SK-MEL-5 (cell line): ENCODE results near the gene METRN. TPM values are rescaled to one million over a fixed set of nuclear protein-coding genes. Genes with fewer than 3 reads are reported as not detected.

Experiments
- DNase-seq: peaks from one replicate; pipeline ENCODE4 v3.0.0-alpha.2; 2016; ENCODE audit warnings: low read depth, low spot score
- in situ Hi-C: cut with HindIII; loops from 2 replicates; pipeline ENCODE4 v1.10.0; 2016; ENCODE audit warnings: low sequenced_read_pairs, high pct_unique_total_duplicates, low pct_unique_long_range_greater_than_20kb
- polyA plus RNA-seq, 2 experiments: library from polyadenylated mRNA; depleted of rRNA; stranded (reverse); fragments of >200 nt; gene quantifications; 2 replicates each; pipeline ENCODE4 v1.2.3, GENCODE V29; 2015
- total RNA-seq: library from RNA; depleted of rRNA; stranded (reverse); fragments of >200 nt; shearing (Covaris generic); gene quantifications from 2 replicates; pipeline ENCODE4 v1.2.3, GENCODE V29; 2014; rRNA removed

METRN gene
- total RNA-seq = 133 and 138 TPM in 2 replicates
- polyA plus RNA-seq (2015; cell fraction: cytosol; rRNA removed) = 158 and 167 TPM in 2 replicates
- 47.4 and 95.7 TPM in 2 replicates for polyA plus RNA-seq (2015; cell fraction: nucleus; rRNA removed)

DNA sequence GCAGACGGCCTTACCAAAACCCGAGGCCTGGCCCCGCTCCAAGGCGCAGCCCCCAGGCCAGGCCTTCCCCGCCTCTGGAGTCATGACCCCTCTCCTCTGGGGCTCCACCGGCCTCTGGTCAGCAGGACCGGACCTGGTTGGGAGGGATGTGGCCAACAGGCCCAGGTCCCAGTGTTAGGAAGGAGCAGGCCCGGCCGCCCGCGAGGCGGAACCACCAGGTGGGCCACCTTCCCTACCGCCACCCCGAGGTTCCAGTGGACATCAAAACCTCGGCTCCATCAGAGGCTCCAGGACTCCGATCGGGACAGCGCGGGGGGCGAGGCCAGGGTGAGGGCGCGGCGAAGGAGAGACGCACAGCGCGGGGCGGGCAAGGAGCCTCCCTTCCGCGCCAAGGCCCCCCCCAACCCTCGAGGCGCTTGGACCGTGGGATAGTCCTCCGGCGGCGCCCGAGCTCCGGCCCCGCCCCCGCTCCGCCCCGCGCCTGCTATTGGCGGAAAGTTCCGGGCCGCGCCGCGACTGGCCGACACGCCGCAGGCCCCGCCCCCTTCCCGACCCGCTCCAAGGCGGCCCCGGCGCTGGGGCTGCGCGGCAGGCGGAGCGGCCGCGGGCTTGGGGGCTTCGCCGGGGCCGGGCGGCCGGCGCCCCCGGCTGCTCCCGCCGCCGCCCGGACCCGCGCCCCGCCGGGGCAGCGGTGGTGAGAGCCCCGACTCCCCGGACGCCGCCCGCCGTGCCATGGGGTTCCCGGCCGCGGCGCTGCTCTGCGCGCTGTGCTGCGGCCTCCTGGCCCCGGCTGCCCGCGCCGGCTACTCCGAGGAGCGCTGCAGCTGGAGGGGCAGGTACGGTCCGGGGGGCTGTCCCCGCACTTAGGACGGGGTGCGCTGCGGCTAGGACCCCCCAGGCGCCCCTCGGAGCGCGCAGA, at the start of gene METRN:
TSS of gene METRN (plus strand) at position 561 of the 919 bp plus-strand sequence. CDS start at position 733, 172 bp downstream.
- in situ Hi-C loops = no loop called here
- DNase-seq = peak; percentile 78

DNA sequence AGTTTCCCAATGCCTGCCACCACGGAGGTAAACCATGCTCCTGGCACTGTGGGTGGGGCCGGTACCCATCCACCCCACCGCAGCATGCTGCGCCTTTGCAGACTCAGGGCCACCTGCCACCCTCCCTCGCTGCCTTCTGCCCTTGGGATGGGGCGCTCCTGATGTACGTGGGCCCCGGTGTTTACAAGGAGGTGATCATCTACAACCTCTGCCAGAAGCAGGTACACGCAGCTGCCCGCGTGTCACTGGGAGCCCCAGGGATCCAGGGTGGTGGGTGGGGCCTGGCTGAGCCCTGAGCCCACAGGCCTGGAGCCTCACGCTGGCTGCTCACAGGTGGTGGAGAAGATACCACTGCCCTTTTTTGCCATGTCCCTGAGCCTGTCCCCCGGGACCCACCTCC, 48.3 kb upstream of the METRN start:
- no peak for DNase-seq

DNA sequence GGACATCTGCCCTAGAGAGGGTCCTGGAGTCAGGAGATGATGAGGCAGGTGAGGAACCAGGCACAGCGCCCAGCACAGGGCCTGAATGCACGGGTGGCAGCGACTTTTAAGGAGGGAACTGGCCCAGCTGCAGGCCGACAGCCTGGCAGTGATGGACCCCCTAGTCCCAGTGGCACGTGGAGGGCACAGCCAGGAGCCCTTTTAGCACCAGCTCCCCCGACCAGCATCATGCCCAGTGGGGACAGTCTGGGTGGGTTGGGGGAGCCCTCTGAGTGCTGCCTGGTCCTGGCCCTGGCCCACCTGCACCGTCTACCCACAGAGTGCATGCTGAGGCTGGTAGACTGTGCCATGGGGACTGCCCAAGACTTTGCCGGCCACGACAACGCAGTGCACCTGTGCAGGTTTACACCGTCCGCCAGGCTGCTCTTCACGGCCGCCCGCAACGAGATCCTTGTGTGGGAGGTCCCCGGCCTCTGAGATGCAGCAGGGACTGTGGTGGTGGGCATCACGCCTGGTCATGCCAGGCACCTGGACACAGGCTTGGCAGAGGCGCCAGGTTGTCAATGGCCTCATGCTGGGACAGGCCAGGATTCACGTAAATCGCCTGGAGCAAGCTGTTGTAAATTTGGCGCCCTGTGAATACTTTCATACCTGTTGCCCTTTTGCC, 47.7 kb upstream of the METRN start:
- in situ Hi-C loops = no loop called here
- no peak for DNase-seq

More for the DNA sequence above, 48.3 kb upstream of the METRN start:
- in situ Hi-C loops = no loop called here

DNA sequence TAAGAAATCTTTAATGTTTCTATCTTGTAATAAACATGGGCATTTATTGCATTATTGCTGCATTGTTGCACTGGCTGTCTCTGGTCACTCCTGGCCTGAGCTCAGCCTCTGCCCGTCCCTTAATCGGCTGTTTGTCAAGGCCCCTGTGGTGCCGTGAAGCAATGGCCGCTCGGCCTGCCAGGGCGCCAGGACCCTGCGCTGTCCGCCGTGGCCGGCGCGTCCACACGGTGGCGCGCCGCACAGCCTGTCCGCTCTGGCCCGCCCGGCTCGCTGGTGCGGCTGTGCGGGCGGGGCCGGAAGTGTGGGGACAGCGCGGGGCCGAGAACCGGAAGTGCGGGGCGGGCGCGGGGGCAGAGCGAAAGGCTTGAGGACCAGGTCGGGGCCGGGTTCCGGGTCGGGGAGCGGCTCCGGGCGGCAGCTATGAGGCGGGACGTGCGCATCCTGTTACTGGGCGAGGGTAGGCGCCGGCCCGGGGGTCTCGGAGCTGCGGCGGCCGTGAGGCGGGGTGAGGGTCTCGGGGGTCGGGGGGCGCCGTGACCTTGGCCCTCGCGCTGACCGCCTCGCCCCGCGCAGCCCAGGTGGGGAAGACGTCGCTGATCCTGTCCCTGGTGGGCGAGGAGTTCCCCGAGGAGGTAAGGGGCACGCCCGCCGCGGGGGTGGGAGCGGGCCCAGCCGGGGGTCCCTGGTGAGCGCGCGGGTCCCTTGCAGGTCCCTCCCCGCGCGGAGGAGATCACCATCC, 47.0 kb upstream of the METRN start, which contains the start of gene RHOT2:
TSS of gene RHOT2 (plus strand) at position 353 of the 739 bp plus-strand sequence. CDS start at position 421, 68 bp downstream.
- in situ Hi-C loops = no loop called here
- peak; percentile 86 for DNase-seq

DNA sequence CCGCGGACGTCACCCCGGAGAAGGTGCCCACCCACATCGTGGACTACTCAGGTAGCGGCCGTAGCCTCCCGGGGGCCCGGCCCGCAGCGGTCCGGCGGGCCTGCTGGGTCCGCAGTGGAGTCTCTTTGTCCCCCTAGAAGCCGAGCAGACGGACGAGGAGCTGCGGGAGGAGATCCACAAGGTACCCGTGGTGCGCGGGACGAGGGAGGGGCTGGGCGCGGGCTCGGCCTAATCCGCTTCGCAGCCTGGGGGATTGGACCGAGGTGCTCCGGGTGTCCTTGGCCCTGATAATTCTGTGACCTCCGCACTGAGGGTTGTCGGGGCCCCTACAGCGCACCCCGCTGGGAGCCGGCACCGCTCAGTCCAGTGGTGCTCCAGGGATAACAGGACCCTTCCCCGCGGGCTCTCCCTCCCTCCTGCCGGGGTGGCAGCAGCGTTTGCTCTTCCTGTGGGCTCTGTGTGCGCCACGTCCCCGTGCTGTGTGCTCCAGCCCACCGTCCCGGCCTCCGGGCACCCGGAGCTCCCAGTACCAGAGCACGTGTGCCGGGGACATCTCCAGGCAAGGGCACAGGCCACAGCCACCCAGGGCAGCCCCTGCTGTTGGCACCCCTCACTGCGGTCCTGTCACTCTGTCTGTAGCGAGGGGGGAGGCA, 46.3 kb upstream of the METRN start:
- no peak for DNase-seq
- in situ Hi-C loops = no loop called here

DNA sequence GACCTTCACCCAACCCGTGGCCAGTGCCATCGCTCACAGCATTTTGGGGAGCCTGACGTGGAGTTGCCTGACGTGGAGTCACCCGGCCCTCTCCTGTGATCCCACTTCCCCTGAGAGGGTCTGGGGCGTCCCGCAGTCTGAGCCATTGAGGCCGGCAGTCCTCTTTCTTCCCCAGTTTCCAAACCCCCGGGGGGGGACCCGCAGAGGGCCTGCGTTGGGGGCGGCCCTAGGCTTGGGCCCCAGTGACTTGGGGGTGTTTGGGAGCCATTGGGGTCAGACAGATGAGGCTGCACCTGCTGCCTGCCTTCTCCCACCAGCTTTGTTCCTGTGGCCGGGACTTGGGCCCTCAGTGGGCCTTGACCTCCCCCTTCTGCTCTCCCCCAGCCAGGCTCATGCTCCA, 45.3 kb upstream of the METRN start:
- in situ Hi-C loops = no loop called here

DNA sequence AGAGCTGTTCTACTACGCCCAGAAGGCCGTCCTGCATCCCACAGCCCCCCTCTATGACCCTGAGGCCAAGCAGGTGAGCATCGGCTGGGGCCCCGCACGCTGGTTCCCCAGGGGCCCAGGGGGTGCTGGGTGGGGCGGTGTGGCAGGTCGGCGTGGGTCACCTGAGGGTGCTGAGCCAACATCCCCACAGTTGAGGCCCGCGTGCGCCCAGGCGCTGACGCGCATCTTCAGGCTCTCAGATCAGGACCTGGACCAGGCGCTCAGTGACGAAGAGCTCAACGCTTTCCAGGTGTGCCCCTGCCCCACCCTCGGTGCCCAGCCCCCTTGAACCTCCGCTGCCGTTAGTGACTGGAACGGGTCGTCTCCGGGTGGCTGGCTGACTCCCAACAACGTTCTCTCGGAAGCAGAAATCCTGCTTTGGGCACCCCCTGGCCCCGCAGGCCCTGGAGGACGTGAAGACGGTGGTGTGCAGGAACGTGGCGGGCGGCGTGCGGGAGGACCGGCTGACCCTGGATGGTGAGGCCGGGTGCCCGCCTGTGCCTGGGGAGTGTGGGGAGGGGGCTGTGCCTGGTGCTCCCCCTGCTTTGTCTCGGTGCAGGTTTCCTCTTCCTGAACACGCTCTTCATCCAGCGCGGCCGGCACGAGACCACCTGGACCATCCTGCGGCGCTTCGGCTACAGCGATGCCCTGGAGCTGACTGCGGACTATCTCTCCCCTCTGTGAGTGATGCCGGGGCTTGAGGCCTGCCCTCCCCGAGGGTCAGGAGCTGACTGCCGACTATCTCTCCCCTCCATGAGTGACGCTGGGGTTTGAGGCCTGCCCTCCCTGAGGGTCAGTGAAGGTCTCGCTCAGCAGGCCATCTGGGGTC, 44.2 kb upstream of the METRN start:
- in situ Hi-C loops = no loop called here
- DNase-seq = no peak

More for the DNA sequence above, 45.3 kb upstream of the METRN start:
- DNase-seq = no peak

DNA sequence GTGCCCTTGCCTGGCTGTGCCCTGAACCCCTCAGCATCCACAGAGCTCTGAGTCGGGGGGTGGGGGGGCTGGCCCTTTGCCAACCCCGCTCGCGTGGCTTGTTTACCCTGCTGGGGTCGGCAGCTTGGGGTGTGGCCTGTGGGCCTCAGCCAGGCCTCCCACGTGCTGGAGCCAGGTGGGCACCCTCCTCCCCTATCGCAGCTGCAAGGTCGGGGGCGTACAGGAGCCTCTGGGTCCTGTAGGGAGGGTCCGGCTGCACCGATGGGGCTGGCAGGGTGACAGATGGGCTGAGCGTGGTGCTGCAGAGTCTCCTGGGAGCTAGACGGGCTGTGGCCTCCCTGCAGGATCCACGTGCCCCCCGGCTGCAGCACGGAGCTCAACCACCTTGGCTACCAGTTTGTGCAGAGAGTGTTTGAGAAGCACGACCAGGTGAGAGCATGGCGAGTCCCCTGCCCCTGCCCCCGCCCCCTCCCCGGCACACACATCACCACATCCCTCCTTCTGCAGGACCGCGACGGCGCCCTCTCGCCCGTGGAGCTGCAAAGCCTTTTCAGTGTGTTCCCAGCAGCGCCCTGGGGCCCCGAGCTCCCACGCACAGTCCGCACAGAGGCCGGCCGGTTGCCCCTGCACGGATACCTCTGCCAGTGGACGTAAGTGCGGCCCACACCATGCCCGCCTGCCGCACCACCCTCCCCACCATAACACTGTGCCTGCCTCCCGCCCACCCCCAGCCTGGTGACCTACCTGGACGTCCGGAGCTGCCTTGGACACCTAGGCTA, 43.4 kb upstream of the METRN start:
- in situ Hi-C loops = no loop called here
- no peak for DNase-seq

DNA sequence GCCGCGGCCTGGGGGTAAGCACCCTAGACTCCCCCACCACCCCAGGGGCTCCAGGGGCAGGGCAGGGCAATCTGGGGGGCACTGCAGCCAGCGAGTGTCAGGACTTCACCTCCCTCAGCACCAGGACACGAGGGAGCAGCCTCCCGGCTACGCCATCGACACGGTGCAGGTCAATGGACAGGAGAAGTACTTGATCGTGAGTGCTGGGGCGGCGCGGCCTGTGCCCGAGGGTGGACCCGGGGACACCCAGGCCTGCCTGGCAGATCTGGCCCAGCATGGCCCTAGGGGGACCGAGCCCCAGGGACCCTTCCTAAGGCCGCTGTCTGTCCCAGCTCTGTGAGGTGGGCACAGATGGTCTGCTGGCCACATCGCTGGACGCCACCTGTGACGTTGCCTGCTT, 42.5 kb upstream of the METRN start:
- DNase-seq = no peak
- in situ Hi-C loops = no loop called here

DNA sequence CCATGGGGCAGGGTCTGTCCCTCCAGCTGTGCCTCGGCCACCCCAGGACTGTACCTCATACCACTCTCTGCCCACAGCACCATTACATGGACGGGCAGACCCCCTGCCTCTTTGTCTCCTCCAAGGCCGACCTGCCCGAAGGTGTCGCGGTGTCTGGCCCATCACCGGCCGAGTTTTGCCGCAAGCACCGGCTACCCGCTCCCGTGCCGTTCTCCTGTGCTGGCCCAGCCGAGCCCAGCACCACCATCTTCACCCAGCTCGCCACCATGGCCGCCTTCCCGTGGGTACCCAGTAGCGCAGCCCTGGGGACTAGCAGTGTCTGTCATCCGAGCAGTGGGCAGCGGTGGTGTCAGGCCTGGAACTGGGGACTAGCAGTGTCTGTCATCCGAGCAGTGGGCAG, 42.1 kb upstream of the METRN start:
- in situ Hi-C loops = no loop called here
- no peak for DNase-seq

DNA sequence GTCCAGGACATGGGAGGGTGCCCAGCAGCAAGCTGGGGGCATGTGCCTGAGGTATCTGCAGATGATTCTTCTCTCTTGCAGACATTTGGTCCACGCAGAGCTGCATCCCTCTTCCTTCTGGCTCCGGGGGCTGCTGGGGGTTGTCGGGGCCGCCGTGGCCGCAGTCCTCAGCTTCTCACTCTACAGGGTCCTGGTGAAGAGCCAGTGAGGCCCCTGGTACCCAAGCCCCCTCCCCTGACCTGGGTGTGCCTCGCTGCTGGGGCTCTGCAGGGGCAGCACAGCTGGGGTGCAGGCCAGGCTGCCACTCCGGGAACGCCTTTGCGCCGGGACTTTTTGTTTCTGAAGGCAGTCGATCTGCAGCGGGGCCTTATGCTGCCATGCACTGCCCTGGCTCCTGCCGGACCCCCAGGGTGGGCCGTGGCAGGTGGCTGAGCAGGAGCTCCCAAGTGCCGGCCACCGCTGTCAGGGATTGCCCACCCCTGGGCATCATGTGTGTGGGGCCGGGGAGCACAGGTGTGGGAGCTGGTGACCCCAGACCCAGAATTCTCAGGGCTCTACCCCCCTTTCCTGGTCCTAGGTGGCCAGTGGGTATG, 41.4 kb upstream of the METRN start:
- in situ Hi-C loops = no loop called here
- no peak for DNase-seq

DNA sequence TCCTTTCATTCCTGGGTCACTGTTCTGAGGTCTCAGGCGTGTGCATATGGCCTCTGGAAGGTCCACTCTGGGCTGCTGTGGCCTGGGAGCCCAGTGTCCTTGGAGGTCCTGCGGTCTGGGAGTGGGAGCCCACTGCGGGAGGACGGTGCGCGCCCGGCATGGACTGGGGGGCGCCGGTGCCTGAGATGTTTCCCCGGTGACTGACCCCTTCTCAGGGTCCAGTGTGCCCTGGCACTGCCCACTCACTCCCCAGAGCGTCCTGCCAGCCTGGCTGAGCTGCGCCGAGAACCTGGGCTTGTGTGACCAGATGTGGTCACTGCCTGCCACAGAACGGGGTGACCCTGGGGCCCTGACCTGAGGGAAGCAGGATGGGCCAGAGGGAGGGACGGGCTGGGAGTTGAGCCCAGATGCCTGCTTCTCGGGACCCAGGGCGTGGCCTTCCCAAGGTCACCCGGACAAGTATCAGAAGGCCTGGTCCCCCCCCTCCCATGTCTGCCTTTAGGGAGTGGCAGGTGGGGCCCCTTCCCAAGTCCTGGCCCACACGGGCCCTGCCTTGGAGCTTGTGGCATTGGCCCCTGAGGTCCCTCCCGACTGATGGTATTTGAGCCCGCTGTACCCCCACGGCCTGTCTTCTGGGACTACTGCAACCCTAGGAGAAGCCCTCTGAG, 40.6 kb upstream of the METRN start:
- in situ Hi-C loops = no loop called here
- DNase-seq = no peak

DNA sequence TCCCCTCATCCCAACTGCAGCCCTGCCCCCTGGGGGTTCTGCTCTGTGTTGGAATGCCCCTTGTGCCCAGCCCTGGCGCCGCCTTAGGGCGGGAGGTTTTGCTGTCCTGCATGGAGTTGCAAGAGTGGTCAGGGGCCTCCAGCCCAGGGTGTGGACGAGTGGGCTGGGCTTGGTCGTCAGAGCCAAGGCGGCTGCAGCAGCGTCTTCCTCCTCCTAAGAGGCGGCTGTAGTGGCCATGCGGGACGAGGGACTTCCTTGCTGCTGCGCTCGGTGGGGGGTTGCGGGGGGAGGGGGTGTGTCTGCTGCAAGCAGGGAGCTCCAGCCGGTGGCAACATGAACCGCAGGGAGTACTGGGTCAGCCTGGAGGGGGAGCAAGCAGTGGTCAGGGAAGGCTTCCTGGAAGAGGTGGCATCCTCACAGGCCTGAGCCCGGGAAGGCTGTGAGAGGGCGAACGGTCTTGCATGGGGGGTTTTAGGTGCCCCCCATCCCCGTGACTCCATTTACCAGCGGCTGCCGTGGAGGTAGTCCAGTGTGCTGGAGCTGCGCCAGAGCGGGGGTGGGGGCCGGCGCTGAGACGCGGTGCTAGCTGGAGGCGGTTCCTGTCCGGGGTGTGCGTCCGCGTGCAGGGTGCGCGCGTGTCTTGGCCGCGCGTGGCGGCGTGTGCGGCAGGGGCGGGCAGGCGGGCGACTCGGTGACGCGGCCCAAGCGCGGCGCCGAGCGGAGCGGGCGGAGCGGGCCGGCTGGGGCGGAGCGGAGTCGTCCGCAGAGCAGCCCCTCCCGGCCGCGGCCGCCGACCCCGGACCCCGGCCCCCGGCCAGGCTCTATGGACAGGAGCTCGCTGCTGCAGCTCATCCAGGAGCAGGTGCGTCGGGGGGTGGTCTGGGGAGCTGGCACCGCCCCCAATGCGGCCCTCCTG, 39.7 kb upstream of the METRN start, which contains the start of gene RHBDL1:
TSS of gene RHBDL1 (plus strand) at position 704 of the 916 bp plus-strand sequence. CDS start at position 824, 120 bp downstream.
- DNase-seq = no peak
- in situ Hi-C loops = no loop called here
